GM12874 (cell line): ENCODE data around the gene NLRP13.

Source experiments
- TF ChIP-seq, protein P1 (sequence below): IDR thresholded peaks from 2 replicates; pipeline ENCODE4 v1.5.1; 2011; ENCODE audit warnings: low read depth, mild to moderate bottlenecking, control low read depth, low read length, moderate library complexity; ENCODE audit not compliant: insufficient read depth

NLRP13 gene, protein sequence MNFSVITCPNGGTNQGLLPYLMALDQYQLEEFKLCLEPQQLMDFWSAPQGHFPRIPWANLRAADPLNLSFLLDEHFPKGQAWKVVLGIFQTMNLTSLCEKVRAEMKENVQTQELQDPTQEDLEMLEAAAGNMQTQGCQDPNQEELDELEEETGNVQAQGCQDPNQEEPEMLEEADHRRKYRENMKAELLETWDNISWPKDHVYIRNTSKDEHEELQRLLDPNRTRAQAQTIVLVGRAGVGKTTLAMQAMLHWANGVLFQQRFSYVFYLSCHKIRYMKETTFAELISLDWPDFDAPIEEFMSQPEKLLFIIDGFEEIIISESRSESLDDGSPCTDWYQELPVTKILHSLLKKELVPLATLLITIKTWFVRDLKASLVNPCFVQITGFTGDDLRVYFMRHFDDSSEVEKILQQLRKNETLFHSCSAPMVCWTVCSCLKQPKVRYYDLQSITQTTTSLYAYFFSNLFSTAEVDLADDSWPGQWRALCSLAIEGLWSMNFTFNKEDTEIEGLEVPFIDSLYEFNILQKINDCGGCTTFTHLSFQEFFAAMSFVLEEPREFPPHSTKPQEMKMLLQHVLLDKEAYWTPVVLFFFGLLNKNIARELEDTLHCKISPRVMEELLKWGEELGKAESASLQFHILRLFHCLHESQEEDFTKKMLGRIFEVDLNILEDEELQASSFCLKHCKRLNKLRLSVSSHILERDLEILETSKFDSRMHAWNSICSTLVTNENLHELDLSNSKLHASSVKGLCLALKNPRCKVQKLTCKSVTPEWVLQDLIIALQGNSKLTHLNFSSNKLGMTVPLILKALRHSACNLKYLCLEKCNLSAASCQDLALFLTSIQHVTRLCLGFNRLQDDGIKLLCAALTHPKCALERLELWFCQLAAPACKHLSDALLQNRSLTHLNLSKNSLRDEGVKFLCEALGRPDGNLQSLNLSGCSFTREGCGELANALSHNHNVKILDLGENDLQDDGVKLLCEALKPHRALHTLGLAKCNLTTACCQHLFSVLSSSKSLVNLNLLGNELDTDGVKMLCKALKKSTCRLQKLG

DNA sequence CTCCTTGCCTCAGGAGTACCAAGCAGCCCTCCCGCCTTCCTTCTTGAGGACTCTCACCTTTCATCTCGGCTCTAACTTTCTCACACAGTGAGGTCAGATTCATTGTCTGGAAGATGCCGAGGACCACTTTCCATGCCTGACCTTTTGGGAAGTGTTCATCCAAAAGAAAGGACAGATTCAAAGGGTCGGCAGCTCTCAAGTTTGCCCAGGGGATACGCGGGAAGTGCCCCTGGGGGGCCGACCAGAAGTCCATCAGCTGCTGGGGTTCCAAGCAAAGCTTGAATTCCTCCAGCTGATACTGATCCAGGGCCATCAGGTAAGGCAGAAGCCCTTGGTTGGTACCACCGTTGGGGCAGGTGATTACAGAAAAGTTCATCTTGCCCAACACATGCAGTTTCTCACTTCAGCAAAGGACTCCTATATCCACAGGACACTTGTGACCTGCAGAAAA is at the start of gene NLRP13:
TSS of gene NLRP13 (minus strand) at position 401 of the 451 bp plus-strand sequence. CDS start at position 376, 25 bp downstream.
- TF ChIP-seq, protein P1, sequence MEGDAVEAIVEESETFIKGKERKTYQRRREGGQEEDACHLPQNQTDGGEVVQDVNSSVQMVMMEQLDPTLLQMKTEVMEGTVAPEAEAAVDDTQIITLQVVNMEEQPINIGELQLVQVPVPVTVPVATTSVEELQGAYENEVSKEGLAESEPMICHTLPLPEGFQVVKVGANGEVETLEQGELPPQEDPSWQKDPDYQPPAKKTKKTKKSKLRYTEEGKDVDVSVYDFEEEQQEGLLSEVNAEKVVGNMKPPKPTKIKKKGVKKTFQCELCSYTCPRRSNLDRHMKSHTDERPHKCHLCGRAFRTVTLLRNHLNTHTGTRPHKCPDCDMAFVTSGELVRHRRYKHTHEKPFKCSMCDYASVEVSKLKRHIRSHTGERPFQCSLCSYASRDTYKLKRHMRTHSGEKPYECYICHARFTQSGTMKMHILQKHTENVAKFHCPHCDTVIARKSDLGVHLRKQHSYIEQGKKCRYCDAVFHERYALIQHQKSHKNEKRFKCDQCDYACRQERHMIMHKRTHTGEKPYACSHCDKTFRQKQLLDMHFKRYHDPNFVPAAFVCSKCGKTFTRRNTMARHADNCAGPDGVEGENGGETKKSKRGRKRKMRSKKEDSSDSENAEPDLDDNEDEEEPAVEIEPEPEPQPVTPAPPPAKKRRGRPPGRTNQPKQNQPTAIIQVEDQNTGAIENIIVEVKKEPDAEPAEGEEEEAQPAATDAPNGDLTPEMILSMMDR: no peak

DNA sequence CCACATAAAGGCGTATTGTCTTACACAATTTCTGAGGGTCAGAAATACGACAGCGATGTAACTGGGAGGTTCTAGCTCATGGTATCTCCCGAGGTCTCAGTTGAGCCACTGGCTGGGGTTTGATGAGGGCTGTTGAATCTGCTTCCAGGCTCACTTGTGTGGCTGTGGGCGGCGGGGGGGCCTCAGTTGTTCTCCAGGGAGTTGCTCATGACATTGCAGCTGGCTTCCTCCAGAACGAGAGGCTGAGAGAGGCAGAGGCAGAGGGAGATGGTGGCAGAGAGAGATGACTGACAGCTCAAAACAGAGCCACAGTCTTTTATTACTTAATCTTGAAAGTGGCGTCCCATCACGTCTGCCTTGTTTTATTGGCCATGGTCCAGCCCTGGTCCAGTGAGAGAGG is 48.3 kb upstream of the NLRP13 start:
- TF ChIP-seq, protein P1: no peak

DNA sequence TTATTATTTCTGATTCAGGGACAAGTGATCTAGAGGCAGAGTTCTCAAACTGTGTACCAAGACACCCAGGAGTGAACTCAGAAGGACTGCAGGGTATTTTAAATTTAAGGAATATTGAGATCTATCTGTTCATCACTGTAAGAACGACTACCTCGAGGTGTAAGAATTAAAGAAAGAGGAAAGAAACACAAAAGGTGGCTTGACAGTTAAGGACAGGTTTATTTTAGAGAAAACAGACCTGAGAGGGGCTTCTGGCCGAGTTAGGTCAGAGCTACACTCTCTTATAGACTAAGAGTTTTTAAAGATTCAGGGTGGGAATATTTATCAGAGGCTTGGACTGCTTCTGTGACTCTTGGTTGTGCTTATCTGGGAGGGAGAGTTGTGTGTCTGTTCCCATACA is 41.8 kb upstream of the NLRP13 start:
- TF ChIP-seq, protein P1: no peak

- TF ChIP-seq, protein P1: no peak
These were observed 30.1 kb upstream of the NLRP13 start for GRCh38 chr19:55962186-55962585.

- TF ChIP-seq, protein P1: no peak
These were observed 28.0 kb upstream of the NLRP13 start for GRCh38 chr19:55959996-55960675.

GRCh38 chr19:55958356-55958755 is 26.2 kb upstream of the NLRP13 start:
- TF ChIP-seq, protein P1: no peak
